Stomach (tissue), 4 donors: ENCODE measurements around the gene LCP1.

ENCODE experiments used
- EP300 ChIP-seq: sonication (generic); formaldehyde crosslinking; IDR thresholded peaks from one replicate; pipeline ENCODE4 v1.6.1; 2017; ENCODE audit warnings: antibody characterized with exemption
- POLR2A ChIP-seq, 4 donors: fragments of 450-650 bp; IDR thresholded peaks; one replicate each; pipeline ENCODE4 v1.6.1; 2016; ENCODE audit warnings: antibody characterized with exemption in 4 of 4, control low read depth in 2 of 4, mild to moderate bottlenecking in 1 of 4, moderate library complexity in 1 of 4

DNA sequence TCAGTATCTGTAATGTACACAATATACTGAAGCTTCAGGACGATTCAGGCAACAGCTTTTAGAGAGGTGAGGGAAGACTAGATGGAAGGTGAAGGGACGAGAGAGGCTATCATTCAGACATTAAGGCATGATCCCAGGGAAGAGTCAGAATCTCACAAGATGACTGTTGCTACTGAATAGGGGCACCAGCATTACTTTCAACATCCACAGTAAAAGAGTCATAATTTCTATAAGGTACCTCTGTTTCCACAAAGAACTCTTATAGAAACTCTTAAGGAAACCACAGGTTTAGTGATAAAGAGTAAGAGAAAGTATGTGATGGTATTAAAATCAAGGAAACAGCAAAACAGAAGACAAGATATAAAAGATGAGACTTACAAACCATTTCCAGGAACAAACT, 23.0 kb downstream of the LCP1 start:
- no peak for TF ChIP-seq EP300
- TF ChIP-seq POLR2A (IDR thresholded peaks at IDR 0.05): no peak
